Fibroblast of mammary gland (primary cell): ENCODE measurements around the gene LAMA1.

Experiments used
- DNase-seq: peaks from one replicate; pipeline ENCODE4 v3.0.0-alpha.2; 2010; ENCODE audit warnings: low read depth
- H3K4me3 ChIP-seq: 2 replicates; pipeline ENCODE4 v1.5.1; 2011; ENCODE audit warnings: low read depth, mild to moderate bottlenecking, low read length, moderate library complexity; ENCODE audit not compliant: control insufficient read depth
- TF ChIP-seq, protein P1 (sequence below): conservative IDR thresholded peaks from 2 replicates; pipeline ENCODE4 v1.5.1; 2011; ENCODE audit warnings: low read depth, low read length, inconsistent platforms; ENCODE audit not compliant: control insufficient read depth, insufficient read depth

LAMA1 gene

DNA sequence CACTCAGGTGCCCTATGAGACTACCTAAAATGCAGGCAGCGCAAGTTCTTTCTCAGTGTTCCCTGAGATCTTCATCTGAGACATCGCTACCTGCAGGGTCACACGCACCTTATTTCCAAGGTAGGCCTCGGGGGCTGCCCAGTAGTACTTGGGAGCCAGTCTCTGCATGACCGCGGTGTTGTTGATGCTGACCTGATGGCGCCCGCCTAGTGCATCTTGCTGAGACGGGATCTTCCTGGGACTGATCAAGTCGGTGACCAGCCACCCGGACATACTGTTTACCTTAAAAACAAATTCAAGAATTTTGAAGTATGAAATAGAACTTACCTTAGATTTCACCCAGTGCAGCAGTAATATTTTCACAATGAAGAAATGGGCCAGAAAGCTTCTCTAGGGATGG, 80.1 kb downstream of the LAMA1 start:
- no peak overlapping the region for H3K4me3 ChIP-seq
- no peak for DNase-seq
- TF ChIP-seq, protein P1, sequence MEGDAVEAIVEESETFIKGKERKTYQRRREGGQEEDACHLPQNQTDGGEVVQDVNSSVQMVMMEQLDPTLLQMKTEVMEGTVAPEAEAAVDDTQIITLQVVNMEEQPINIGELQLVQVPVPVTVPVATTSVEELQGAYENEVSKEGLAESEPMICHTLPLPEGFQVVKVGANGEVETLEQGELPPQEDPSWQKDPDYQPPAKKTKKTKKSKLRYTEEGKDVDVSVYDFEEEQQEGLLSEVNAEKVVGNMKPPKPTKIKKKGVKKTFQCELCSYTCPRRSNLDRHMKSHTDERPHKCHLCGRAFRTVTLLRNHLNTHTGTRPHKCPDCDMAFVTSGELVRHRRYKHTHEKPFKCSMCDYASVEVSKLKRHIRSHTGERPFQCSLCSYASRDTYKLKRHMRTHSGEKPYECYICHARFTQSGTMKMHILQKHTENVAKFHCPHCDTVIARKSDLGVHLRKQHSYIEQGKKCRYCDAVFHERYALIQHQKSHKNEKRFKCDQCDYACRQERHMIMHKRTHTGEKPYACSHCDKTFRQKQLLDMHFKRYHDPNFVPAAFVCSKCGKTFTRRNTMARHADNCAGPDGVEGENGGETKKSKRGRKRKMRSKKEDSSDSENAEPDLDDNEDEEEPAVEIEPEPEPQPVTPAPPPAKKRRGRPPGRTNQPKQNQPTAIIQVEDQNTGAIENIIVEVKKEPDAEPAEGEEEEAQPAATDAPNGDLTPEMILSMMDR: no peak

DNA sequence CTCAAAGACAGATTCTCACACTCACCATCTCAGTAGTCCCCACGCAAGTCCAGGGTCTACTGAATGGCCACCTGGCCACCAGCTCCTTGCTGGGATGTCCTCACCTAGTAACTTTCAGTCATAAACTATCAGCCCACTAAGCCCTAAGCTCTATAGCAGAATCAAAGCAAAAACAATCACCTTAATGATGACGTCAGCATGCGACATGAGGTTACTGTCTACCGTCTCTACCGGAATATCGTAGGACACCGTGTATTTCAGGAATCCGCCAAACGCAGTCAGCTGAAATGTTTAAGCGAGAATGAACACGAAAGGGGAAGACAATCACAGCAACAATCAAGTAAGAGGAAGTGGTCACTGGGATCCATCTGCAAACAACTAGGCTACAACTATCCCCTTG, 81.8 kb downstream of the LAMA1 start:
- no peak overlapping the region for H3K4me3 ChIP-seq
- TF ChIP-seq, protein P1: no peak
- no peak for DNase-seq

DNA sequence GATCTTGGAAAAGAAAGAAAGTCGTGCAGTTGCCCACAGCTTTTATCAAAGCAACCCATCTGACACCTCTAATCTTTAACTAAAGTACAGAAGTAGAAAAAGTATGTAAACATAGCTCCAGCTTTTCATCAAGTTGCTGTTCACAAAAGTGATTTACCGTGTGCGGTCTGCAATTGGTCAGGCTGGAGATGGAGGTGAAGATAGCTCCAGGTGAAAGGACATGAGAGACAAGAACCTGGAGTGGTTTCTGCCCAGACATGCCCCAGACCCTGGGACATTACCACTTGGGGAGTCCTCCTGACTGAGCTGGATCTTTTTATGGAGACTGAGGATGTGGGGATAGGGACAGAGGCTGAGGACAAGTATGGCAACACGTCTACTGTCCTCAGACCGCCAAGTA, 82.7 kb downstream of the LAMA1 start:
- TF ChIP-seq, protein P1: no peak
- H3K4me3 ChIP-seq: no peak overlapping the region
- no peak for DNase-seq

DNA sequence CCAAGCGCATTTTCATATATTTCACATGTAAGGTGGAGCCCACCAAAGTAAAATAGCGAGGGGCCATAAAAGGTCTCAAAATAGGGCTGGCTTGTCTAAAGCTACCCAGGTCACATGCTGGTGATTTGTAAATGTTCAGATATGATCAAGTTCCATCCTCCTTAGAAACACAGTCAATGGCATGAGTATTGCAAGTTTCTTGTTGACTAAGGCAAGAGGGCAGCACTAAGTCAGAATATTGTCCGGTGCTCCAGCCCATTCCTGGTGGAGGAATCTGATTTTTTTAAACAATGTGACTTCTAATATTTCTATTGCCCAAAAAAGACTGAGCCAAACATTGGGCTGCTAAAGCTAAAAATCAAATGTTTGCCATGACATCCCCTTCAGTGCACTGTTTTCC, 85.1 kb downstream of the LAMA1 start:
- H3K4me3 ChIP-seq: no peak overlapping the region
- TF ChIP-seq, protein P1: no peak
- no peak for DNase-seq

DNA sequence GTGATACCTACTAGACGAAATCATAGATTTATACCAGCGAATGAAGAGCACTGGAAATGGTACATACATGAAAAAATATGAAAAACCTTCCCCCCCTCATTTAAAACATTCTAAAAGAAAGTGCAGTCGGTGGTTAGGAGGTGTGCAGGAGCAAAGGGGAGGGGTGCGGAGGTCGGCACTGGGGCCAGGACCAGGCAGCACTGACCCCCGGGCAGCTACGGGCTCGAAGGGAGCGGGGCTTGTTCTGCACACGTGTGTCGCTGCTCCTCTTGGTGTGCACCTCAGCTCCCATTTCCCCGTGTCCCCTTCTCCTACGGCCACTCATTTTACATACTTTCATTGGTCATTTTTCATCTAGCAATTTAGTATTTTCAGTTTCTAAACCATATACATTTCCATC, 89.0 kb downstream of the LAMA1 start:
- no peak overlapping the region for H3K4me3 ChIP-seq
- TF ChIP-seq, protein P1: no peak
- no peak for DNase-seq

DNA sequence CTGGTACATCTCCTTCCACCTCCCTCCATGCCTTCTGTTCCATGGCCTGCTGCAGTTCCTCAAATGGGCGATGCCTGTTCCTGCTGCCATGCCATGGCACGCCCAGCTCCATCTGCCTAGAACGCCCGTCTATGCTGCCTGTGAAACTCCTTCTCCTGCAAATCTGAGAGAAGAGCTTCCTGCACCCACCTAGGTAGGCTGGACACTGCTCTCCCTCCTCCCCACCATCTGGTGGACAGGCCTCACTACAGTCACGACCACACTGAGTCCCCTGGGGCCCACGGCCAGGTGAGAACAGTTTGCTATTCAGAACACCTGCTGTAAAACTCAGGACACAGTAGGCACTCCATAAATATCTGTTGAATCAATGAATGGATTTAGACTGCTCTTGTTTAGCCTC, 92.4 kb downstream of the LAMA1 start:
- DNase-seq: no peak
- TF ChIP-seq, protein P1: no peak
- H3K4me3 ChIP-seq: no peak overlapping the region

DNA sequence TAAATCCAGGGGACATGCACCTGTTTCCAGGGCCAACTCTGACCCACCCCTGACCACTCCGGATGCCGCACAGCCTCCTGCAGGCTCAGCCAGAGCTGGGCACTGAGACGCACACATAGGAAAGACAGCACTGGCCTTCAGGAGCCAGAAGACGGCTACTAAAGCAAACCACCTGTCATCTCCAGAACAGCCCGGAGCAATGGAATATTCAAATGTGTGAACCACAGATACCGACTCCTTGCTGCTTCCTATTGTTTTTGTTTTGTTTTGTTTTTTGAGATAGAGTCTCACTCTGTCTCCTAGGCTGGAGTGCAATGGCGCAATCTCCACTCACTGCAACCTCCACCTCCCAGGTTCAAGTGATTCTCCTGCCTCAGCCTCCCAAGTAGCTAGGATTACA, 94.0 kb downstream of the LAMA1 start:
- TF ChIP-seq, protein P1: no peak
- H3K4me3 ChIP-seq: no peak overlapping the region
- DNase-seq: no peak
